Glomerular visceral epithelial cell (primary cell): ENCODE results near the gene RGS21.
"Not testable (repeated sequence)": the region's sequence is repeated elsewhere in the genome, so short reads cannot be mapped to it uniquely, and the experiment has no call there.

Experiments used
- DNase-seq: peaks from one replicate; pipeline ENCODE4 v3.0.0-alpha.2; 2016; ENCODE audit errors: extremely low spot score

Gene RGS21, protein sequence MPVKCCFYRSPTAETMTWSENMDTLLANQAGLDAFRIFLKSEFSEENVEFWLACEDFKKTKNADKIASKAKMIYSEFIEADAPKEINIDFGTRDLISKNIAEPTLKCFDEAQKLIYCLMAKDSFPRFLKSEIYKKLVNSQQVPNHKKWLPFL

DNA sequence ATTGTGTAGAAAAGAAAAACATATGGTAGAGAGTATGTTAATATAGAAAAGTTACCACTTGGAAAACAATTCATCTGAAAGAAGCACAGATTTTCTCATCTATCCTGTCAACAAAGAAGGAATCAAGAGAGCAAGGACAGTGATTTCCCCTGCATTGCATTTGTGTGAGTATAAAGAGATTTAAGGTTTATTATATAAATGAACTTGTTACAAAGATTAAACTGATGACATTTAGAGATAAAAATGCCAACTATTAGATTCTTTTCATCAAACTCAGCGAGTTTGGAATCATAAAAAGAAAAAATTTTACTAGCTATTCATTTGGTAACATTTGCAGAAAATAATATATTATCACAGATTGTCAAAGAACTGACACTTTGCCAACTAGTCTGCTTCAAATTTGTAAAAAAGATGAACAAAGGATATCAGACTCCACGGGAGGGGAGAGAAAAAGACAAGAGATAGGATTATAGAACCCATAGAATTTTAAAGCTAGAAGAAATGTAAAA, at the start of gene RGS21:
TSS of gene RGS21 (plus strand) at position 51 of the 509 bp plus-strand sequence. CDS start 26,045 bp downstream, outside the sequence.
- no peak for DNase-seq

DNA sequence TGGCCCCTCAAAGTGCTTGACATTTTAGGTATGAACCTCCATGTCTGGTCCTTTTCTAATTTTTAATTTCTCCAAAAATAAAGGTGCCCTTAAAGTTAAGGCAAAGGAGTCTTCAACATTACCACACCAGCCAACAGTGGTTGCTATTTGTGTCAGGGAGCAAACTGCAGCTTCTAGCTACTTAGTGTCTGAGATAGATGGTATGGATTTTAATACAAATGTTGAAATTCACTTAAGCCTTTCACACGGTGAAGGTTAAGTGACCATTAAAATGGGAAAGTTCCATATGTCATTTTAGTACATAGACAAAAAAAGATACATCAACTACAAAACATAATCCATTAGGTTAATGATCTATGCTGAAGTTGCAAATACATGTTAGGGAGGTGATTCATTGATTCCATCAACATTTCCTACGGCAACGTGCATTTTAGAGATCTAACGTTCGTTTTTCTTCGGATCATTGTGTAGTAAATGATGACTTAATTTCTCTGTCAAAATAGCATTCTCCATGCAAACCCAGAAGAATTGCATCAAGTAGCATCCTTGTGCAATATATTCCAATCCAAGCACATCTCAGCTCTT, 48.2 kb upstream of the RGS21 start:
- no peak for DNase-seq

DNA sequence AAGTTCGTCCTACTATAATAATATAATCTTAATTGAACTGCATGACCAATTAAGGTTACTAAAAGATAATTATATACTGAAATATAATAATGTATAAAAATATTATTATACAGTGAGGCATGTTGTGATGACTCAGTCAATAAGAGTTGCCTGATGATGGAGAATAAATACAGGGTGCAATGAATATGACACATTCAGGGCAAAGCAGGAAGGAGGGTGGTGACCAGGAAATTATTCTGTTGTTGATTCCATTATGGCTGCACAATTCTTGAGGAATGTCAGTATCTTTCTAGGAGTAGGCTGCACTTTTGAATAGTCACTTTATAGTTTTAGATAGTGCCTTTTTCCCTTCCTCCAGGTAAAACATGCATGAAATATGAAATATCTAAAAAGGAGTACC, 46.4 kb upstream of the RGS21 start:
- DNase-seq: no peak

DNA sequence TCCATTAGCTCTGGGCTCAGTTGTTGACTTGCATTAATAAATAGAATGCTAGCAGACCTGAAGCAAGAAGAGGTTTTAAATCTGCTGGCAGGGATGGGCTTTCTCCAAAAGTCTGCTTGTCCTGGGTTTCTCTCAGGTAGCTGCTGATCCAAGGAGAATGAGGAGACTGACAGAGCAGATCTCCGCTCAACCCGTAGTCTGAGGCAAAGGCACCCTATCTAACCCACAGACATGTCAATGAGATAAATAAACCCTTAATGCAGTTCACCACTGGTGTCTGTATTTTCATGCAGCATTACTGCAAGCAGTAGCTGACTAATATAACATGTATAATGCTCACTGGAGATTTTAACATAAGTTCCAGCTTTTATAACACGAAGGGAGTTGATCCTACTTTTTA, 44.1 kb upstream of the RGS21 start:
- DNase-seq: no peak

DNA sequence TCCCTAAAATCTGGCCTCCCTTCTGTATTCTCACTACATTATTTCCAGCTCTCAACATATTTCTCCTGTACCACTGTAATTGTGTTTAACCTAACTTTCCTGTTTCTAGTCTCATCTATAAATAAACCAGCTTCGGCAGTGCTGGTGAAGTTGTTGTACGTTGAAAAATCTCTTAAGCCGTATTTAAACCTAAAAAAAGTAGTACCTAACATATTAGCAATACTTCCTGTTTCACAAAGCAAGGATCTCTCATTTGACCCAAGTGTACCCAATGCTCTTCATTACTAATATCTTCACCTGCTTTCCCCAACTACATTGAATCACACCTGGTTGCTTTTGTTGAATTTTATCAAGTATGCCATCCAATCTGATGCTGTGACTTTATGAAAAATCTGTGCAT, 42.2 kb upstream of the RGS21 start:
- no peak for DNase-seq

DNA sequence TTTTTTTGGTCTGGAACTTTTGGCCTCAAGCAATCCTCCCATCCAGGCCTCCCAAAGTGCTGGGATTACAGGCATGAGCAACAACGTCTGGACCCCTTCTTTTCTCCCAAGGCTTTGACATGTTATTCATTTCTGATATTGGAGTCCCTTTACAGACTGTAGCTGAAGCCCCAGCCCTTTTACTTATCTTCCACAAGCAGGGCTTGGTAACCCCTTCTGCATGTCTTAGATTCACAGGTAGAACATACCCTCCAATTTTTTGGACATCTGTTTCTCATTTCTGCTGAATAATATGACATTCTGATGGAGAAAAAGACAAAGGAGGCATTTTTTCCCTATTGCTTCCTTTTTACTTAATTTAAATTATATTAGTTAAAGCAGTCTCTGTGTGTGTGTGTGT, 39.2 kb upstream of the RGS21 start:
- no peak for DNase-seq

DNA sequence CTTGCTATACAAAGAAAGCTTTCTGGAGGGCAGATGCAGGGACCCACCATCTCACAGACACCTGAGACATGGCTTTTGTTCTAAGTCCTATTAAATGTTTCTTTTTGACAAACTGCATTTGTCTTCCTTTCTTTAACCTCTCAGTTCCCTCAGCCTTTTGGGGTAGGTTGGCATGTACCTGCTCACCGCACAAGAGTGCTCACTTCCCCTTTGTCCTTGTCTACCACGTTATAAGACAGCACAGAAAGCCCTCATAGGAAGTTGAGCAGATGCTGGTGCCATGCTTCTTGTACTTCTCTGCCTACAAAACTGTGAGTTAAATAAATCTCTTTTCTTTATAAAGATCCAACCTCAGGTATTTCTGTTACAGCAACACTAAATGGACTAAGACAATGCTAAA, 31.9 kb upstream of the RGS21 start:
- DNase-seq: no peak

DNA sequence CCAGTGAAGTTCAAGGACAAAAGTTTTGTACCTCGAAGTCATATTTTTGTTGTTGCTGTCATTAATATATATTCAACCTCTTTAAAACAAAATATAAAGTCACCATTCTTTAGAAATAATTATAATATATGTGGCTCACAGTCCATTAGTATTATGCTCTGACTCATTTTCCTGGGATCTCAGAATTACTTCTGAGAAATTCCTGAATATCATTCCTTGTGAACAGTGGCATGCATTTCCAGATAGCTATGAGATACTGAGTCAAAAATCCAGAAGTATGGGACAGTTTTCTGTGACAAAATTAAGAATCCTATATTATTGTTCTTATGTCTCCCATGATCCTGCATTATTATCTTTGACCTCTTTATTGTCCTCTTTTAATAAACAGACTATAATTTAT, 13.8 kb upstream of the RGS21 start:
- DNase-seq: no peak

DNA sequence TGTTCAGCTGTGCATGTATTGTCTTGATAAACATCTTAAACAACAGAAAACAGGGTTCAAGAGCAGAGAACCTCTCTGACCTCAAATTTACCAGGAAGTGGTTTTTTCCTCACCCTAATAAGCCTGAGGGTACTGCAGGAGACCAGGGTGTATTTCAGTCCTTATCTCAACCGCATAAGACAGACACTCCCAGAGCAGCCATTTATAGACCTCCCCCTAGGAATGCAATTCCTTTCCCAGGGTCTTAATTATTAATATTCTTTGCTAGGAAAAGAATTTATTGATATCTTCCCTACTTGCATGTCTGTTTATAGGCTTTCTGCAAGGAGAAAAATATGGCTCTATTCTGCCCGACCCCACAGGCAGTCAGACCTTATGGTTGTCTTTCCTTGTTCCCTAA, 8.5 kb upstream of the RGS21 start:
- DNase-seq: not testable (repeated sequence)

DNA sequence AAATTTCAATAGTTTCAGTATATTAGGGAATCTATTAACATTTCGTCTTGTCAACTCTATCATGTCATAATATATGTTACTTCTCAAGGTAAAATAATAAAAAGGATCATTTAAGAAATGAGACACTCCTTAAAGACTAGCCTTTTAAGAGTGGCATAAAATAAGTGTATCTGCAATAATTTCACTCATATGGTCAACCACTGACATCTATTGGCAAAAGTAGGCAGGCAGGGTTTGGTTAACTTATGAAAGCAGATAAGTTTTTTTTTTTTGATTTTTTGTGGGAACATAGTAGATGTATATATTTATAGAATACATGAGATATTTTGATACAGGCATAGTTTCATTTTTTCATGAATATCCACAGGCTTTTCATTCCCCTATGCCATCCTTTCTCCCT, 5.5 kb upstream of the RGS21 start:
- peak; percentile 26 for DNase-seq

DNA sequence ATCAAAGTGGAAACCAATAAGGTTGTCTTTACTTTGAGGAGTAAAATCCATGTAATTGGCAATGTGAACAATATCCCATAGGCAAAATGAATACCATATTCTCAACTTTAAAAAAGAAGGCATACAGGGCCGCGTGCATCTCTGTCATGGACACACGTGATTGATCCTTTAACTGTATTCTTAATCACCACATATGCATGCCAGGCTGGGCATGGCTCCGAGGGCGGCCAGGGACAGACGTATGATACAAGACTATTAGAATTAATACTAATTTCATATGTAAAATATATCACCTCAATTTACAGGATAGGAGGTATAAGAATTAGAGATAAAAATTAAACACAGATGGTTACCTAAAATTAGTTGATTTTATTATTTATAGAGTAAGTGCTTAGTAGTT, 11.2 kb downstream of the RGS21 start:
- DNase-seq: no peak

DNA sequence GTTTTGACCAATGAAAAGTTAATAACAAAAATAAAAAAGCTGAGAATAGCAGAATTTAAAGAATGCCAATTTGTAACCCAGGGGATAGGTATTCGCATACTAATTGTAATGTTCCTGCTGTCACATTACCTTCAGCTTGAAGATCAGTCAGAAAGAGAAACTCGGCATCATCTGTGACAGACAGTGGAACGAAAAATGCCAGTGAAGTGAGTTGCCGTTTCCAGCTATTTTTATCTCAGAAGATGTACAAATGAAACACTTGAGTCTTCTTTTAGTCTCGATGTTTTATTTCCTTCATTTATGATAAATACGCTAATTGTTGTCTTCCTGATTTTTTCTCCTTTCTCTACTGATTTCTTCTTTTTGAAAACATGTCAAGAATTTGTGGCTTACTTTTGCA, 26.1 kb downstream of the RGS21 start:
- DNase-seq: no peak

DNA sequence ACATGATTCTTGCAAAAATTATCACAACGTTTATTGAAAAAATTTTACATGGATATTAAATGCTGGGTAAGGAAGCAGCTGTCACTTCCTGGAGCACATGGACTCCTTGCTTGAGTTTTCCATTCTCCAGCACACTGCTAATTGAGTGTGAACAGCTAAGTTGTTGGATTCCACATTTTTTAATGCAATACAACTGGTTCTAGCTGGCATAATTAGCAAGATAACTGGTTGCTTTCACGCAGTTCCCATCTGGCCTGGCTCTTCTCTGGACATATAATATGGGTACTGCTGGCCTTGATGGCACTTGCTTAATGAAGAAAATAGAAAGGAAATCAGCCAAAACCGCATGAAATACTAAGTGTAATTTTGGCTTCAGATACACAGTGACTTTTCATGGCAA, 26.6 kb downstream of the RGS21 start:
- DNase-seq: no peak

DNA sequence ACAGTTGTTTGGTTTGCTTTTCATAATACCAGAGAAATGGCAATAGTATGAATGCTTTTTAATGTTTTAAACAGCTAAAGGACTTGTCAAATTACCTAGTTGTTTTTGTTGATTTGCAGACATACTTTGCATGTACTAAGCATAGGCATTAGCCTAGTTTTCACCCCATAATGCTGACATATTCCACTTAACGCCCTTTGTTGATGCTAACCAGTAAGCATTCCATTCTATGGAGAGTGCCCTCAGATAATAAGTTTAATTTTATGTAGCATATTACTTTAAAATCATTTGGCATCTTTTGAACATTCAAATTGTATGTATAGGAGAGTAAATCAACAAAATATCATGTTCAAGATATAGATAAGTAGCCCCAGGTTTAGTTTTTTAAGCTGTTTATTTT, 32.5 kb downstream of the RGS21 start:
- DNase-seq: no peak

DNA sequence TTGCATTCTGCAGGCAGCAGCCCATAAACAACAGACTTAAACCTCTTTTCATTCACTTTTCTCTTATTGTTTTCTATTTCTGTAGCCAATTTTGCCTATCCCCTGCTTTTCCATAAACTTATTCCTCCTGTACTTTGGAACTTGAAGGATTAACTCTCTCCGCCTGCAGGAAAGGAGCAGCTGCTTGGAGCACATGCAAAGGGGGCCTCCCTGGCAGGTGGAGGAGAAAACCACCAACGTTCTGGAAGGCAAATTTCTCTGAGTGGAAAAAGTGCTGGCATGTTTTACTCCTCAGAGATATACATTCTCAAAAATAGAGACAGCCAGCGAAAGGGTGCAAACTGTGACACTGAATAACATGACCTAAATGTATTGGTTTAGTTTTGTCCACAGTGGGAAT, 33.6 kb downstream of the RGS21 start:
- DNase-seq: no peak

DNA sequence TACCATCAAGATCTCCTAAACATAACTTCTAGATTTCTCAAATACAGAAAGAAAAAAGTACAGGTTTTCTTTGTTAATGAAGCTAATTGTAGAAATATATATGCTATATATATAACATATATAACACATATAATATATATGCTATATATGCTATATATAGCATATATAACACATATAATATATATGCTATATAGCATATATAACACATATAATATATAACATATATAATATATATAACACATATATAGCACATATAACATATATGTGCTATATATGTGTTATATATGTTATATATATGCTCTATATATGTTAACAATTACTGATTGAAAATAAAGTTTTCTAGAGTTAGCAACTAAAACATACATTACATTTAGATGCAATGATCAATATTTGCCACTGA, 34.8 kb downstream of the RGS21 start:
- DNase-seq: no peak

DNA sequence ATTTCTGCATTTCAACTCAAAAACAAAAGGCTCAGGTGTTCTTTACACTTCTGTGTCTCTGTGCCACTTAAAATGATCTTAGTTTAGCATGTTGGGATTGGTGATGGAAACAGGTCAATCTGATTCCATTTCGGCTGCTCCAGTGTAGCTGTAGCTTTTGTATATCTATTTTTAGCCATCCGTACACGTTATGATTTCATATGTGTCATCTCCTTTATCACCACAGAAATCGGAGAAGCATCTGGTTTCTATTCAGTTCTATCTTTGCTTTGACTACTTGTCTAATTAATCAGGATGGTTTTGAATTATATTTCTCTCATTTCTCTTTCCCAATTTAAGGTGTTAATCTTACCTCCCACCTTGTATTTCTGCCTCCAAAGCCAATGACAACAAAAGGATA, 41.1 kb downstream of the RGS21 start:
- no peak for DNase-seq

DNA sequence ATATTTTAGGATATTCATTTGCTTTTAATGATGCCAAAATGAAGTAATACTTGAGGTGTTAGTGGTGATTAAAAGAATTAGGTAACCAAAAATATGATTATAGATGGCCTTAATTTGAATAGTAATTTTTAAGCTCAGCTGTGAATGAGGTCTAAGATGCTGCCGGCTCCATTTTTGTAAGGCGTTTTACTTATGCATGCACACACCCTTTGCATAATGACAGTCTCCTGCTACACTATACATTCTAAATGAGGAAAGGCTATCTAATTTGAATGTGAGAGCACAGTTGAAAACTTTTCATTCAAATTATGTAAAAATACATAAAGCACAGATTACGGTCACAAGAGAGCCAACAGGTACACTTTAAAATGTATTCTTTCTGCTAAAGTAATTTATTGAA, 41.6 kb downstream of the RGS21 start:
- DNase-seq: no peak

DNA sequence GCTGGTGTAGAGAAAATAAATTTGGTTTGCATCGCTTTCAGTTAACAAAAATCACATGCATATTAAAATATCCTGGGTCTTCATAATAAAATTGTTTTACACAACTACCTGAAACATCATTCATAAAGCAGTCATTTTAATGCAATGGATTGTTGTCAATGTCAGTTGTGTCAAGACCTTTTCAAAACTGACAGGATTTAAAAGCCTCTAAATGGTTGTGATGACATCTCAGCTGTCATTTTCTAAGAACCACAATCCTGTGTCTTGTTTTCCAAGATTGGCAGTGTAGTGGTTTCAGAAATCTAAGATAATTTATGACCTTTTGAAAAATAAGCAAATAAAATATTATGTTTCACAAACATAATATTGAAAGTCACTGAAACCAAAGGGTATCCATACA, 42.0 kb downstream of the RGS21 start:
- no peak for DNase-seq

DNA sequence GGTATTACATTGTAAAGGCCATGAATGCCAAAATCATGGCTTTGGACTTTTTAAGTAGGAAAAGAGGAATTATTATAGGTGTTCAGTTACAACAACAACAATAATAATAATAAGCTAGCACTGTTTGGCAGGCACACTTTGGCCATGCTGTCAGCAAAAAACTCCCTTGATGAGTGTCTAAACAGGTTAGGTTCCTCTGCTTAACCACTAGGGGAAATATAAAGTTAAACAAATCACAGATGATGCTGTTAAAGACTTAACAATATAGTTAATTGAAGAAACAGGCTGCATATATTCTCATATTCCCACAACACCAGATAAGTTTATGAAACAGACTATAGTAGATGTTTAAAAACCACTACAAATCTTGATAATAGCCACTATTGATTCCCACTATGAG, 46.4 kb downstream of the RGS21 start:
- no peak for DNase-seq

DNA sequence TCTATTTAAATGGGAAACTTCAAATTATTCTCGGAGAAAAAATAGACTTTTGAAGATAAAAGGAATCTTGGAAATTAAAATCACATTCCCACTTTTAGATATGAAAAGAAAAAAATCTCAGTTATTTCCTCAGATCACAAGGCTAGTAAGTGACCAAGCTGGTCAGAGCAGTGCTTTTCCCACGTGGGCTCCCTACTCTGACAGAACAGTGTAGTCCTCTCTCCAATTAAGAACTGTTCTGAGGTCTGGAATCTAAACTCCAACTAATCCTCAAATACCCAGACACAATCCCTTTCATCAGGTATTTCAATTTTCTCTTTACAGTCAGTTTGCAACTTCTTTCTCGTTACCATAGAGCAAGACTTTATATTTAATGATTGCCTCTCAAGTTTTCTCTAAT, 50.6 kb downstream of the RGS21 start:
- DNase-seq: no peak

DNA sequence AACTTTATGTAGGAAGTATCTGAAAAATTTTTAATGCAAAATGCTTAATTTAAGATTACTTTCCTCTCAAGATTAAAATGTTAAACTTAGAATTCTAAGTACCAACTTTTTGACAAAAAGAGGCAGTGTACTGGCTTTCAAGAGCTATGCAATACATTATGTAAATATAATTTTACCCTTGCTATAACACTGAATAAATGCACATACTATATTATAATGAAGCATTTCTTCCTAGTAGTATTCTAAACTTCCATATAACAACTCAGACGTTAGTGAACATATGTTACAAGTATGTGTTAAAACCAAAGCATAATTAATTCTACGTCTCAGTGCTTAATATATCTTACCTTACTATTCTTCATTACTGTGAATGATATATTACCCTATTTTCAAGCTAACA, 58.5 kb downstream of the RGS21 start:
- no peak for DNase-seq

DNA sequence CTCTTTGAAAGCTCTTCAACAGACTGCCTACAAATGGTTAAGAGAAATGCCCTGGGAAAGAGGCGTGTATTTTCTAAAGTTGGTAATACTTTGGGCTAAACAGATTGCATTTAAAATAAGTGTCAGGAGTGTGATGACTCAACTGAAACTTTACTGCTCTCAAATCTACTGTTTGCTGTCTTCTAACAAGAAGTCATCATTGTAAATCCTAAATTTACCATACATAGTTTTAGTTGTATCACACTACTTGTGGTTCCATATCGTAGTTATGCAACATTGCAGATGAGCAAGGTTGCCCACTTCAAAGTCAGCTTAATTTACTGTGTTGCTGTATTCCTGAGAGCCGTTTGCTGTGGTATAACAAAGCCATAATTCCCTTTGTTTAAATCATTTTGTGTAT, 59.6 kb downstream of the RGS21 start:
- DNase-seq: no peak

DNA sequence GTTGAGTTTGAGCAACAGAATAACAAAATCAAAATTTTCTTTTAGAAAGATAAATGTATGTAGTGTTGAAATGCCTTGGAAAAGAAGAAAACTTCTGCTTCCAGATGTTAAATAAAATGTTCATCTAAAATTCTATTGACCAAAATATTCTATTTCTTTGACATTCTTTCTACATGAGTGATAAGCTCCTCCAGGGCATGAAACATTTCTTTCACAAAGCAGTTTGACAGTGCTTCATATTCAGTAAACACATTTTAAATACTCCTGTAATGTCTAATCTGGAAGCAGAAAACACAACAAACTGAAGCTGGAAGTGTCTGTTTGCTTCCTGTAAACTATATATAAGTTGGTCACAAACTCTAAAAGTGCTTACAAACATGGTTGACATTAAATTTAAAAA, 61.5 kb downstream of the RGS21 start:
- no peak for DNase-seq
